HepG2 (cell line): Measurements from ENCODE around the gene ZBED3. TPM values are rescaled to one million over a fixed set of nuclear protein-coding genes. Genes with fewer than 3 reads are reported as not detected.

Experiments used
- ATAC-seq: fragments of 200-7000 bp; cut with Tn5 transposase; 3 replicates; pipeline ENCODE4 v1.9.1; 2020; ENCODE audit warnings: mild to moderate bottlenecking, moderate library complexity
- BruUV-seq: library from RNA; stranded (reverse); fragments of 400-500 nt; replicated peaks from 2 replicates; lab custom pipeline; 2021; lab: Mats Ljungman, UMichigan
- CTCF ChIA-PET: fragments of 300-600 bp; formaldehyde crosslinking; extraction: SDS; loops from one replicate; lab custom pipeline; 2021; ENCODE audit warnings: low total read pairs, inconsistent platforms, low intra/inter-chr PET ratio; lab: Yijun Ruan, JAX
- POLR2A ChIA-PET: fragments of 350-600 bp; sonication (Branson Sonifier 250); formaldehyde crosslinking; loops from one replicate; lab custom pipeline; 2020; ENCODE audit warnings: antibody characterized with exemption, inconsistent platforms; lab: Yijun Ruan, JAX
- DNase-seq: peaks from one replicate; pipeline ENCODE4 v3.0.0-alpha.2; 2015; ENCODE audit warnings: low spot score
- FAIRE-seq: peaks from 3 replicates; lab custom pipeline; 2011; peaks lifted over from hg19 to GRCh38; lab: Jason Lieb, UNC
- H2AFZ ChIP-seq: one replicate; pipeline ENCODE4 v1.6.1; 2011; ENCODE audit warnings: low read length, inconsistent platforms
- H3K27ac ChIP-seq: fragments of 300-600 bp; 3 replicates; pipeline ENCODE4 v1.8.0; 2011; ENCODE audit warnings: mixed run types, mild to moderate bottlenecking, mixed read lengths, low read length, inconsistent platforms; ENCODE audit not compliant: insufficient read depth; ENCODE audit errors: extremely low read length
- H3K27me3 ChIP-seq, 2 experiments: fragments of 200-600 bp in 1 of 2; 2 replicates in 1 of 2; 3 replicates in 1 of 2; pipeline versions ENCODE4 v1.6.0 to v1.8.0; 2011; ENCODE audit warnings: low read length in 2 of 2, mild to moderate bottlenecking in 2 of 2, moderate library complexity in 2 of 2, inconsistent platforms in 1 of 2; ENCODE audit not compliant: insufficient read depth in 2 of 2, control insufficient read depth in 1 of 2
- H3K36me3 ChIP-seq, 2 experiments: fragments of 200-600 bp in 1 of 2; replicated peaks in 1 of 2; 2 replicates in 1 of 2; 3 replicates in 1 of 2; pipeline versions ENCODE4 v1.5.1 to v1.8.0; 2011; ENCODE audit warnings: low read length in 2 of 2, inconsistent platforms in 1 of 2; ENCODE audit not compliant: insufficient read depth in 2 of 2, control insufficient read depth in 1 of 2
- H3K4me1 ChIP-seq: 2 replicates; pipeline ENCODE4 v1.5.1; 2012; ENCODE audit warnings: low read length, inconsistent platforms; ENCODE audit not compliant: insufficient read depth
- H3K4me2 ChIP-seq: 2 replicates; pipeline ENCODE4 v1.6.0; 2011; ENCODE audit warnings: low read depth, low read length, inconsistent platforms
- H3K4me3 ChIP-seq, 3 experiments: fragments of 200-600 bp in 1 of 3; sonication (generic), shearing (Covaris generic) in 1 of 3; replicated peaks in 1 of 3; 2 replicates each; pipeline ENCODE4 v1.5.1; 2011 to 2016; ENCODE audit warnings: low read length in 3 of 3, inconsistent platforms in 2 of 3, low read depth in 2 of 3, mild to moderate bottlenecking in 2 of 3, control low read depth in 1 of 3, mixed read lengths in 1 of 3; ENCODE audit not compliant: insufficient read depth in 1 of 3
- H3K79me2 ChIP-seq: one replicate; pipeline ENCODE4 v1.6.1; 2011; ENCODE audit warnings: low read length, inconsistent platforms; ENCODE audit not compliant: insufficient read depth
- H3K9ac ChIP-seq: 2 replicates; pipeline ENCODE4 v1.6.0; 2011; ENCODE audit warnings: mild to moderate bottlenecking, low read depth, low read length, inconsistent platforms; ENCODE audit not compliant: insufficient read depth
- H3K9me3 ChIP-seq: 2 replicates; pipeline ENCODE4 v1.5.1; 2012; ENCODE audit warnings: mild to moderate bottlenecking, low read length
- H4K20me1 ChIP-seq: 2 replicates; pipeline ENCODE4 v1.6.0; 2011; ENCODE audit warnings: inconsistent platforms, mild to moderate bottlenecking, low read length, moderate library complexity; ENCODE audit not compliant: insufficient read depth
- AGO1 ChIP-seq: fragments of 200-400 bp; formaldehyde crosslinking; IDR thresholded peaks from 2 replicates; pipeline ENCODE4 v1.6.1; 2017; ENCODE audit warnings: mild to moderate bottlenecking, low read depth, low read length, moderate library complexity; ENCODE audit not compliant: poor library complexity, severe bottlenecking
- ASH2L ChIP-seq: fragments of 300-600, 200-600 bp; sonication (generic); IDR thresholded peaks from 2 replicates; pipeline ENCODE4 v1.7.0; 2017; ENCODE audit warnings: low read depth, mild to moderate bottlenecking, moderate library complexity, mixed read lengths, low read length; ENCODE audit not compliant: insufficient read length
- CBX1 ChIP-seq: IDR thresholded peaks from one replicate; pipeline ENCODE4 v1.6.1; 2016; ENCODE audit warnings: antibody characterized with exemption, low read depth
- KDM5B ChIP-seq: sonication (generic); formaldehyde crosslinking; IDR thresholded peaks from 2 replicates; pipeline ENCODE4 v1.4.0; 2020; ENCODE audit warnings: missing genetic modification reagents, mild to moderate bottlenecking, borderline replicate concordance
- KLF12 ChIP-seq: sonication (generic); formaldehyde crosslinking; IDR thresholded peaks from 2 replicates; pipeline ENCODE4 v1.4.0; 2020; ENCODE audit warnings: missing genetic modification reagents, borderline replicate concordance
- MATR3 ChIP-seq: sonication (generic); formaldehyde crosslinking; IDR thresholded peaks from 2 replicates; pipeline ENCODE4 v1.4.0; 2020; ENCODE audit warnings: missing genetic modification reagents
- NCOA5 ChIP-seq: sonication (generic); formaldehyde crosslinking; IDR thresholded peaks from 2 replicates; pipeline ENCODE4 v1.4.0; 2020; ENCODE audit warnings: missing genetic modification reagents
- POLR2G ChIP-seq: fragments of 200-400 bp; formaldehyde crosslinking; IDR thresholded peaks from 2 replicates; pipeline ENCODE4 v1.6.1; 2018; ENCODE audit warnings: mild to moderate bottlenecking, low read depth, low read length, moderate library complexity
- RFX1 ChIP-seq: fragments of 450-650 bp; IDR thresholded peaks from 2 replicates; pipeline ENCODE4 v1.6.1; 2017
- SOX6 ChIP-seq, 2 experiments: fragments of 450-650 bp in 1 of 2; sonication (generic) in 1 of 2; formaldehyde crosslinking in 1 of 2; IDR thresholded peaks; 2 replicates each; pipeline versions ENCODE4 v1.4.0 to v1.6.1; 2017 to 2020; ENCODE audit warnings: antibody characterized with exemption in 1 of 2, mild to moderate bottlenecking in 1 of 2, missing genetic modification reagents in 1 of 2
- ZNF343 ChIP-seq: sonication (generic); formaldehyde crosslinking; IDR thresholded peaks from 2 replicates; pipeline ENCODE4 v1.4.0; 2020; ENCODE audit warnings: mild to moderate bottlenecking, missing genetic modification reagents
- WGBS: methylation state at CpG from one replicate; pipeline ENCODE4 v1.1.6; 2017; ENCODE audit warnings: low lambda C conversion rate; 5-methylcytosine and 5-hydroxymethylcytosine counted together
- in situ Hi-C: cut with HindIII; loops from 2 replicates; pipeline ENCODE4 v1.10.0; 2017; ENCODE audit warnings: low pct_unique_long_range_greater_than_20kb; ENCODE audit not compliant: extremely low pct_ligation_motif_present
- intact Hi-C: fragments of 100-400 bp; cut with micrococcal nuclease; formaldehyde crosslinking; loops from one replicate; pipeline ENCODE4 v1.10.0; 2022; ENCODE audit not compliant: unreplicated experiment
- polyA plus RNA-seq, 8 experiments: library from polyadenylated mRNA; depleted of rRNA in 3 of 8; stranded (reverse) in 7 of 8; unstranded in 1 of 8; fragments of >200 nt; fragmentation: Illumina TruSeq in 4 of 8; extraction: Trizol in 4 of 8; gene quantifications; 2 replicates each; pipeline versions ENCODE4 v1.2.1 to v1.2.3, GENCODE V29; 2011 to 2016; ENCODE audit warnings: low read depth in 4 of 8, missing spikeins in 1 of 8, mixed read lengths in 1 of 8; ENCODE audit not compliant: insufficient read depth in 1 of 8
- total RNA-seq, 5 experiments: library from RNA; depleted of rRNA; stranded (reverse); fragments of >200 nt; fragmentation: Illumina TruSeq; extraction: Trizol; gene quantifications; 2 replicates each; pipeline ENCODE4 v1.2.3, GENCODE V29; 2016; ENCODE audit warnings: low read depth in 1 of 5
- TF ChIP-seq, protein P1 (sequence below): sonication (generic); formaldehyde crosslinking; IDR thresholded peaks from 2 replicates; pipeline ENCODE4 v1.9.0; 2021; ENCODE audit warnings: missing genetic modification reagents, mild to moderate bottlenecking, borderline replicate concordance
- TF ChIP-seq, protein P2 (sequence below): sonication (generic); formaldehyde crosslinking; IDR thresholded peaks from 2 replicates; pipeline ENCODE4 v1.4.0; 2020; ENCODE audit warnings: missing genetic modification reagents, borderline replicate concordance
- TF ChIP-seq, protein P3 (sequence below): sonication (generic); formaldehyde crosslinking; IDR thresholded peaks from 2 replicates; pipeline ENCODE4 v1.8.1; 2023; ENCODE audit warnings: mild to moderate bottlenecking, missing genetic modification reagents

Gene ZBED3
- total and polyA plus RNA-seq, 2 of the 13 experiments (the other 11 are each of a cell fraction or from before 2014, with no cell fraction given): 2.3 to 8.1 TPM

DNA sequence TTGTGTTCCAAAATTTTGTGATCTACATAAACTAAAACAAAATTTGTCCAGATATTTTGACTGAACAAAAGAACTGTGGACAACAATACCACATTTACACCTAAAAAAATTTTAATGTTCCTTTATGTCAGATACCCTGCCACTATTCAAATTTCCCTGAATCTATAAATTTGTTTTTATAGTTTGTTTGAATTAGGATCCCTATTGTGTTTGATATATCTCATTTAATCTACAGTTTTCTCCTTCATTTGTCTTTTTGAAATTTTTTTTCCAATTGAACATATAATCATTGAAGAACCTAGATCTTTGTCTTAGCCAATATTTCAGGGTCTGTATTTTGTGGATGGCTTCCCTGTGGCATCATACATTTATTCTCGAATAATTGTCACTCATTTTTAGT lies 51.1 kb downstream of the ZBED3 start (continued):
- TF ChIP-seq, protein P1, sequence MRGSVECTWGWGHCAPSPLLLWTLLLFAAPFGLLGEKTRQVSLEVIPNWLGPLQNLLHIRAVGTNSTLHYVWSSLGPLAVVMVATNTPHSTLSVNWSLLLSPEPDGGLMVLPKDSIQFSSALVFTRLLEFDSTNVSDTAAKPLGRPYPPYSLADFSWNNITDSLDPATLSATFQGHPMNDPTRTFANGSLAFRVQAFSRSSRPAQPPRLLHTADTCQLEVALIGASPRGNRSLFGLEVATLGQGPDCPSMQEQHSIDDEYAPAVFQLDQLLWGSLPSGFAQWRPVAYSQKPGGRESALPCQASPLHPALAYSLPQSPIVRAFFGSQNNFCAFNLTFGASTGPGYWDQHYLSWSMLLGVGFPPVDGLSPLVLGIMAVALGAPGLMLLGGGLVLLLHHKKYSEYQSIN (CRISPR knock-in tag): no peak
- TF ChIP-seq KDM5B (CRISPR knock-in tag): no peak

DNA sequence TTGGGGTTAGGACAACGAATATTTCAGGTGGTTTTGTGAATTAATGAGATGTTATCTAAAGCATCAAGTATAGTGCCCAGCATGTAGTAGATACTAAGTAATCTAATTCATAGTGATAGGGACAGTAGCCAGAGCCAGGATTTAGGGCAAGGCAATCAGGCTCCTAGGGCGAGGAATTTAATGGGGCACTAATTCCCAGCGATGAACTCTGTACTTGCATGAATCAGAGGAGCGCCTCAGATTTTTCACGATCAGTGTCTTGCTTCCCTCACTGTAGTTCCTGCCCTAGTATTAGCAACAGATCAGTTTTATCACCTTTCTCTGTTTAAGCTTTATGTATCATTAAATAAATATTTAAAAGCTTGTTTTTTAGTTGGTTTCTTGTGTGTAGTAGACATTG lies 53.7 kb downstream of the ZBED3 start:
- H3K27ac ChIP-seq: no peak overlapping the region
- POLR2A ChIA-PET: no interaction called here
- no peak overlapping the region for H2AFZ ChIP-seq
- CTCF ChIA-PET: no interaction called here
- TF ChIP-seq KLF12 (CRISPR knock-in tag): no peak
- TF ChIP-seq RFX1: no peak
- no peak for TF ChIP-seq ASH2L
- TF ChIP-seq ZNF343 (CRISPR knock-in tag): no peak
- TF ChIP-seq MATR3: no peak
- TF ChIP-seq CBX1: no peak
- no peak for TF ChIP-seq NCOA5
- TF ChIP-seq SOX6 (IDR thresholded peaks at IDR 0.05): no peak
- TF ChIP-seq SOX6 (CRISPR knock-in tag; IDR thresholded peaks at IDR 0.05): no peak
- TF ChIP-seq, protein P2, sequence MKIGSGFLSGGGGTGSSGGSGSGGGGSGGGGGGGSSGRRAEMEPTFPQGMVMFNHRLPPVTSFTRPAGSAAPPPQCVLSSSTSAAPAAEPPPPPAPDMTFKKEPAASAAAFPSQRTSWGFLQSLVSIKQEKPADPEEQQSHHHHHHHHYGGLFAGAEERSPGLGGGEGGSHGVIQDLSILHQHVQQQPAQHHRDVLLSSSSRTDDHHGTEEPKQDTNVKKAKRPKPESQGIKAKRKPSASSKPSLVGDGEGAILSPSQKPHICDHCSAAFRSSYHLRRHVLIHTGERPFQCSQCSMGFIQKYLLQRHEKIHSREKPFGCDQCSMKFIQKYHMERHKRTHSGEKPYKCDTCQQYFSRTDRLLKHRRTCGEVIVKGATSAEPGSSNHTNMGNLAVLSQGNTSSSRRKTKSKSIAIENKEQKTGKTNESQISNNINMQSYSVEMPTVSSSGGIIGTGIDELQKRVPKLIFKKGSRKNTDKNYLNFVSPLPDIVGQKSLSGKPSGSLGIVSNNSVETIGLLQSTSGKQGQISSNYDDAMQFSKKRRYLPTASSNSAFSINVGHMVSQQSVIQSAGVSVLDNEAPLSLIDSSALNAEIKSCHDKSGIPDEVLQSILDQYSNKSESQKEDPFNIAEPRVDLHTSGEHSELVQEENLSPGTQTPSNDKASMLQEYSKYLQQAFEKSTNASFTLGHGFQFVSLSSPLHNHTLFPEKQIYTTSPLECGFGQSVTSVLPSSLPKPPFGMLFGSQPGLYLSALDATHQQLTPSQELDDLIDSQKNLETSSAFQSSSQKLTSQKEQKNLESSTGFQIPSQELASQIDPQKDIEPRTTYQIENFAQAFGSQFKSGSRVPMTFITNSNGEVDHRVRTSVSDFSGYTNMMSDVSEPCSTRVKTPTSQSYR: no peak
- TF ChIP-seq POLR2G: no peak
- no peak for TF ChIP-seq AGO1
- TF ChIP-seq, protein P3, sequence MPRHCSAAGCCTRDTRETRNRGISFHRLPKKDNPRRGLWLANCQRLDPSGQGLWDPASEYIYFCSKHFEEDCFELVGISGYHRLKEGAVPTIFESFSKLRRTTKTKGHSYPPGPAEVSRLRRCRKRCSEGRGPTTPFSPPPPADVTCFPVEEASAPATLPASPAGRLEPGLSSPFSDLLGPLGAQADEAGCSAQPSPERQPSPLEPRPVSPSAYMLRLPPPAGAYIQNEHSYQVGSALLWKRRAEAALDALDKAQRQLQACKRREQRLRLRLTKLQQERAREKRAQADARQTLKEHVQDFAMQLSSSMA (CRISPR knock-in tag): no peak
- H3K36me3 ChIP-seq: peaks cover 1 to 13% of the 10 kb centered on the region in 2 experiments; a peak in 3 of 5 replicates
- ATAC-seq: no peak
- H3K4me2 ChIP-seq: 0 out of 2 replicates have a peak overlapping the region, but pooled peaks have one; percentile 15
- no peak overlapping the region for H3K4me3 ChIP-seq
- H3K79me2 ChIP-seq: peaks cover 16% of the 10 kb centered on the region
- over 99% methylated on average over 5 of the region's 5 CpGs for WGBS
- no peak overlapping the region for H3K9ac ChIP-seq
- H3K4me1 ChIP-seq: peaks cover 31% of the 10 kb centered on the region
- BruUV-seq: no TSS peak
- in situ Hi-C loops: no loop called here
- no peak for DNase-seq
- no peak for FAIRE-seq
- peaks cover 13% of the 10 kb centered on the region; the same call in 1 of the 2 replicates for H3K9me3 ChIP-seq
- no peaks in the 10 kb centered on the region; a peak in 1 of 5 replicates for H3K27me3 ChIP-seq
- intact Hi-C loops: no loop called here
- no peaks in the 10 kb centered on the region; the same call in 1 of the 2 replicates for H4K20me1 ChIP-seq
